ENCODE data around the gene SLC6A19. TPM values are rescaled to one million over a fixed set of nuclear protein-coding genes. Genes with fewer than 3 reads are reported as not detected.
"Not testable (repeated sequence)": the region's sequence is repeated elsewhere in the genome, so short reads cannot be mapped to it uniquely, and the experiment has no call there.

SLC6A19 gene
- total RNA-seq, 1 donor from 2014 or later: not detected

DNA sequence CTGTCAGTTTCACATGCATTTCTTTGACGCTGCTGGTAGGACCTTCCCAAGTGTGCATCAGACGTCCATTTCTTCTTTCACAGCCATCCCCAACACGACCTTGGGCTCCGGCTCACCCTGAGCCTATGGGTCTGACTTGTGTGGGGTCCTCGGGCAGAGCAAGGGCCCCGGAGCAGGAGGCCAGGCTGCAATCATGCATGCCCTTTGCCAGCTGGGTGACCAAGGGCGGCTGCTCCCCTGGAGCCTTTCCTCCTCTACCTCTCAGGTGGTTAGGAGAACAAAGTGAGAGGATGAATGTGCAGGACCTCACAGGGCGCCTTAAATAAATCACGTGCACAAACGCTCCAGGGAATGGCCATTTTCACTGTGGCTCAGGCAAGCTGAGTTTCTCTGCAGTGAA, 60.2 kb downstream of the SLC6A19 start:
- DNase-seq (ENCODE audit: extremely low read depth, low read depth, low spot score): no peak

DNA sequence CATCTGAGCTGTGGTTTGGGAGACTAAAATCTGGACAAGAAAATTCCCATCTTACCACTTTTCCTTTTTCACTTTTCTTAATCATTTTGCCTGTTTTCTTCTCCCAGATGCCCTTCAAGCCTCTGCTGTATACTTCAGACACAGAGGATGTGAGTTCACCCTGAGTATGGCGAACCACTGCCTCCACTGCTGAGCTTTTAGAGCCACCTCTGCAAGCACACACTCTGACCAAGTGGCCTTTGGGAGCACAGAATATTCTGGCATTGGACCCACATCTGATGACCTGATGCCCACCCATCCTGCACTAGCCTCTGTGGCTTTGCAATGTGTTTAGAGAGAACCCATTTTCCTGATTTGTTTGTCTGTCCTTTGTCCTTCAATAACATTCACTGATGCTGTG, 61.0 kb downstream of the SLC6A19 start:
- DNase-seq (ENCODE audit: extremely low read depth, low read depth, low spot score): no peak

DNA sequence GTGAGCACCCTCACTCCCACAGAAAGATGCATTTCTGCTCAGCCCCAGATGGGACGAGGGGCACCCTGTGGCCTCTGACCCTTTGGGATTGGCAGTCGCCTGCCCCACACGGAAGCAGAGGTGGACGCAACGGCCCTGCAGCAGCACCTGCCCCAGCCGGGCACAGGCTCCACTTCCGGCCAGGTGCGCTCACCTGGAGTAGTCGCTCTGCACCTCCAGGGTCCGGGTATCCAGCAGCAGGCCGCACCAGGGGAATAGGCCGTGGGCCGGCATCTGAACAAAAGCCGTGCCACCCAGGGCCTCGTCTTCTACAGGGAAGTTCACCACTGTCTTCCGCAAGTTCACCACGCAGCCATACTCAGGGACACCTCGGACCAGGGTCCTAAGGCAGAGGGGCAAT, 62.8 kb downstream of the SLC6A19 start:
- no peak for DNase-seq (ENCODE audit: extremely low read depth, low read depth, low spot score)

DNA sequence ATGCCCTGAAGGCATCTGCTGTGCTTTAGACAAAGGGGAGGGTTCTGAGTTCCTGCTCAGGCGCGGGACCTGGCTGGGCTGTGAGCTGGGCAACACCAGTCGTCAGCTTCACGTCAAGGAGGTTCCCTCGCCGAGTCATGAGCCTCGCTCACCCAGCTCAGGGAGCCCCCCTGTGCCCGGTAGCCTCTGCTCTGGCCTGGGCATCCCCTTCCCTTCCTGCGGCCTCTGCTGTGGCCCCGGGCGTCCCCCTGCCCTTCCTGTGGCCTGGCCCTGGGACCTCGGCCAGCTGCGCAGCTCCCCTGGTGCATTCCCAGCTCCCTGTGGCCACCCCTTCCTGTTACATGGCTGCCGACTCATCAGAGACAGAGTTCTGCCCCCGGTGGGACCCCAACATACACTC, 63.6 kb downstream of the SLC6A19 start:
- DNase-seq (ENCODE audit: extremely low read depth, low read depth, low spot score): no peak

DNA sequence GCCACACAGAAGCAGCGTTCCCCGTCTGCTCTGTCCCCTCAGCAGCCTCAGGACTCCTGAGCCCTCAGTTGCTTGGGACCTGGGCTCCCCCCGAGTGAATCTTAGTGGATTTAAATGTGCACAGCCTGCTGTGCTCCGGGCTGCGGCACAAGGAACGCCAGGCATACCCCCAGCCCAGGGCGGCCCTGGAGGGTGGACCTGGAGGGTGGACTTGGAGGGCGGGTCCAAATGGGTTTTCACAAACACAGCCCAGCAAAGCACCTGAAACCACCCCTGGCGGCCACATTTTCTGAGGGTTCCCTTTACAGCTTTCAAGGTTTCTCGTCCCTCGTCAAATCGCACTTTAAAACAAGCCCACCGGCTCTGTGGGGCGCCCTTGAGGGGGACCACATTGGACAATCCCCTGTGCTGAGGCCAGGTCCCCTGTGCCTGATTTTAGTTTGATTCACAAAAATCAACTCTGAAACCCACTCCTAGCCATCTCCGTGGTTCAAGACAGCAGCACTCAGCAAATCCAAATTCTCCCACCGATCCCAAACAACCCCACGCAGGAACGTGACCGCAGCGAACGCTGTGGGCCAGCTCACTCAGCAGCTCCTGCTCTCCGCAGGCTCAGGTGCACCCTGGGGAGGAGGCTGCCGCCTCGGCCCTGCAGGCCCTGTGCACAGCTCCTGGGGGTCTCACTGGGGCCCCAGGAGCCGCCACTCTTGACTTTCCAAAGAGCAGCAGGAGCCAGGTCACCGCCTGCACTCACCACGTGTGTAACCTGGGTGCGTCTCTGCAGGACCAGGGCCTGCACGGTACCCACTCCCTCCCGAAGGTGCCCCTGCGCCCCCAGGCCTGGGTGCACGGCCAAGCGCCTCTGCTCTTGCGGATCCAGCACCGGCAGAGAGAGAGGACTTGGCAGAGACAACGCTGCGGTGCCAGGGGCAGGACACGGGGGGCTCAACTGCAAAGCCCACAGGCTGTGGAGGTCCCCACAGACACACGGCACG, 64.4 kb downstream of the SLC6A19 start:
- no peak for DNase-seq (ENCODE audit: extremely low read depth, low read depth, low spot score)

DNA sequence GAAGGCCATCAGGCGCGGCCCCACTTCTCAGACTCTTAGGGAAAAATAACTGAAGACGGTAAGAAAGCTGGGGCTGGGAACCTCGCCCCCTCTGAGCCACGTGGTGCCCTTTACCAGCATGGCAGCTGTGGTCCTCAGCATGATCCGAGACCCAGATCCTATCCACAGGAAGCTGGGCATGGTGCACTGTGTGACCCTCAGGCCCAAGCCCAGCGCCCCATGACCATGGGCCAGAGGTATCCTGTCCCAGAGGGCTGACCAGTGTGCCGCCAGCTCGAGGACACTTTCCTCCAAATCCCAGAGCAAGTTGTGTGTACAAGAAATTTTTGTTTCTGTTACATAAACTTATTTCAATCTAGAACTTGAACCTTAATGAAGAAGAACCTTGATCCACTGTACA, 65.4 kb downstream of the SLC6A19 start:
- no peak for DNase-seq (ENCODE audit: extremely low read depth, low read depth, low spot score)

DNA sequence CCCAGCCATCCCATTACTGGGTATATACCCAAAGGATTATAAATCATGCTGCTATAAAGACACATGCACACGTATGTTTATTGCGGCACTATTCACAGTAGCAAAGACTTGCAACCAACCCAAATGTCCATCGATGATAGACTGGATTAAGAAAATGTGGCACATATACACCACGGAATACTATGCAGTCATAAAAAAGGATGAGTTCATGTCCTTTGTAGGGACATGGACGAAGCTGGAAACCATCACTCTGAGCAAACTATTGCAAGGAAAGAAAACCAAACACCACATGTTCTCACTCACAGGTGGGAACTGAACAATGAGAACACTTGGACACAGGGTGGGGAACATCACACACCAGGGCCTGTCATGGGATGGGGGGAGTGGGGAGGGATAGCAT, 66.1 kb downstream of the SLC6A19 start:
- DNase-seq (ENCODE audit: extremely low read depth, low read depth, low spot score): not testable (repeated sequence)

DNA sequence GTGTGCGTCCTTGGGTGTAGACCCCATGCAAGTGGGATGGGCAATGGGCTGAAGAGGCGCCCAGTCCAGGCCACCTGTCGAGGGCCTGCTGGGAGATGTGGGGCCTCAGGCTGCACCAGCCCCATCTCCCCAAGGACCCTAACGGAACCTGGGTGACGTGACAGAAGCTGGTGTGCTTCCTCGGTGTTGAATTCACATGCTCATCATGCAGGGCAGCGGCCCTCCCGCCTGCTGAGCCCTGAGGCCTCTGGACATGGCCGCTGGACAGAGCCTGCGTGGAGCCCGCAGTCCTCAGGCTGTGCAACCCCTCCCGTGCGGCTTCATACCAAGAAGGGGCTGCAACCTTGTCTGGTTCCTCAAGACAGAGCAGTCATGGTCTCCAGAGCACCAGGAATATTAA, 66.7 kb downstream of the SLC6A19 start:
- no peak for DNase-seq (ENCODE audit: extremely low read depth, low read depth, low spot score)

DNA sequence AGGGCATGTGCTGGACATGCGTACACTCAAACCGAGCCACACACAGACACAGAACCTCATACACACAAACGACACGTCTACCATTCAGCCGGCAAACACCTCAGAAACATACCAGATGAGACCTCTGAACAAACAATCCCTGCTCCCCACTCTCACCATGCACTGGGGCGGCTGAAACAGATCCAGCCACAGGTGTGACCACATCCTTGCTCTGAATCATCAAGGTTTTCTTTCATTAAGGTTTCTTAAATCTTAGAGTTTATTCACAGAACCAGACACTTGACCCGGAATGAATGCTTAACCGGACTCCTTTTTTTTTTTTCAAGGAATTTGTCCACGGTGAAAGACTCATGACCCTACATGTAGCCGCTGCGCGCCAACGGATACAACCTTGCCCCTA, 67.3 kb downstream of the SLC6A19 start:
- no peak for DNase-seq (ENCODE audit: extremely low read depth, low read depth, low spot score)

DNA sequence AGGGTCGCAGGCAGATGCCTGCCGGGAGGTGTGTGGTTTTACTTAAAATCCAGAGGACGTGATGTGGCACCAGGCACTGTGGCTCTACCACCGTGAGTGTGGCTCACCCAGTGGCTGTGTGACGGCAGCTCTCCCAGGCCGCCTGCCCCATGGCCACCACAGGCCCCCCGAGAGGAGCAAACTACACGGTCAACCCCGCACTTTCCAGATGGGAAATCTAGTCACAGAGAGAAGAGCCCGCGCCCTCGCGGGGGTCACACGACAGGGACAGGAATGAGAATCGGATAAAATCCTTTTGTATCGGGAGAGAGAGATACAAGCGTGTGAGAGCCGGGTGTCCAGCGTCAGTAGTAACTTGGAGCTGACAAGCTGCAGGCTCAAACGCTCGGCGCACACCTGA, 69.0 kb downstream of the SLC6A19 start:
- DNase-seq (ENCODE audit: extremely low read depth, low read depth, low spot score): no peak

DNA sequence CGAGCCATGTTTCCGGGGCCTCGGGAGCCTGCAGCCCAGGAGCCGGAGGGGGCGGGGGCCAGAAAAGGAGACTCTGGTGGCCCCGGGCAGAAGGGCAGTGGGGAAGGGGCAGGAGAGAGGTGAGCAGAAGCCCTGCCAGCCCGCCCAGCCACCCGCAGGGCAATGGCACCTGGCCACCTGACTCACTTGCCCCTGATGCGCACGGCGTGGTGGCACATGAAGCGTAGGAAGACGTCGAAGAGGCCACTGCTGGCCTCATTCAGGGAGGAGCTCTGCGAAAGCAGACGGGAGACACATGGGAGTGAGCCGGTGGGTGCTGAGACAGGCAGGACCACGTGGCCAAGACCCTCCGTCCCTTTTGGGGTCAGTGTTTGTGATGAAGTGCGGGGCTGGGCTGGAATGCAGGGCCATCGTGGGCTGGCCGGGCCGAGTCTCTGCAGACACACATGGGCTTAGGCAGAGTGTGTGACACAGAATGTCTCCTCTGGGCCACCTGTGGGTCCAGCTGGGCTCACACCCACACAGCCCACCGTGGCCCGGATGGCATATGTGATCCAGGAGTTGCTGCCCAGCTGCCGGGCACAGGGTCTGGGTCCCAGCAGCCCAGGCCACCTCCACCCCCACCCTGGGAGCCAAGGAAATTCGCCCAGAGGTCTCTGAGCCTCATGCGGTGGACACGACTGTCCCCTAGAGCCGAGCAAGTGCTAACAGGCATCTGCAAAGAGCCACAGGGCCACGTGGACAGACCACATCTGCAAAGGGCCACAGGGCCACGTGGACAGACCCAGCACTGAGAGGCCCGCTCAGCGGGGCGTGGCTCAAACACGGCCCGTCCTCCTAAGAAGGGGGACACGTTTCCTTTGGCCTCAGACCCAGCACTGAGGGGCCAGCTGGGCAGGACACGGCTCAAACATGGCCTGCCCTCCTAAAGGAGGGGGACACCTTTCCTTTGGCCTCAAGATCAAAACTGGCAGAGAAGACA, 69.8 kb downstream of the SLC6A19 start:
- no peak for DNase-seq (ENCODE audit: extremely low read depth, low read depth, low spot score)

DNA sequence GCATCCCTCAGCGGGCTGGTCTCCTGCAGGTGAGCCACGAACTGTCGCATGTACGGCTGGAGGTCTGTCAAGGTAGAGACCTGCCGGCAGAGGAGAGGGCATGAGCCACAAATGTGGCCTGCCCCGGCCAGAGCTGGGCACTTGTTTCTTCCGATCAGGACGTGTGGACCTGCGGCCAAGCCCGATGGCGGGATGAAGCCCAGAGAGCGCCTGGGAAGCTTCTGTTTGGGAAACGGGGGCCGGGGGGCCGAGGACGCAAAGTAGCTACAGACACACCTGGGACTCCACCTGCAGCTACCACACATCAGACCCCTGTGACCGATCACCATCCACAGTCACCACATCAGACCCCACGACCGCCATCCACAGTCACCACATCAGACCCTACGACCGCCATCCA, 70.8 kb downstream of the SLC6A19 start:
- DNase-seq (ENCODE audit: extremely low read depth, low read depth, low spot score): no peak

DNA sequence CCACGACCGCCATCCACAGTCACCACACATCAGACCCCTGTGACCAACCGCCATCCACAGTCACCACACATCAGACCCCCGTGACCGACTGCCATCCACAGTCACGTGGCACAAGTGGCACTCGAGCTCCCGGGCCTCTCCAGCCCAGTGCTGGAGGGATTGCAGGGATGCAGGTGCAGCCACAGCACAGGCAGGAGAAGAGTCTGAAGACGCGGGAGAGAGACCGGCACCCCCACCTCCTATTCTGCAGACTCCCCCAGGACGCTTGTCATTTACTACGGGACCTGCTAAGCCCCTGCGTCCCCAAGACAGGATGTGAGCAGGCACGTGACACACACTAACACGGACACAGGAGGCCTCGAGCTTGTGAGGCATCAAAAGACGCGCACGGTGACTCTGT, 72.3 kb downstream of the SLC6A19 start:
- no peak for DNase-seq (ENCODE audit: extremely low read depth, low read depth, low spot score)

DNA sequence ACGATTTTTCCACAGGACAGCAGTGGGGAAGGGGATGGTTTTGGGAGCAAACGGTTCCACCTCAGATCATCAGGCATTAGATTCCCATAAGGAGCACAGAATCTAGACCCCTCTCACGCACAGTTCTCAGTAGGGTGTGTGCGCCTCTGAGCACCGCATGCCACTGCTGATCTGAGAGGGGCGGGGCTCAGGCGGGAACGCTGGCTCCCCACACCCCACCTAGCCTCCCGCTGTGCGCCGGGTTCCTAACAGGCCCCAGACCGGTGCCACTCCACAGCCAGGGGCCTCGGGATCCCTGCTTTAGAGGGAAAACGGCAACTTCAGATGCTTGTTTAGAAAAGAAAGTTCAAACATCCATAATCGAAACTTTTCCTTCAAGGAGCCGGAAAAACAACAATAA, 73.1 kb downstream of the SLC6A19 start:
- no peak for DNase-seq (ENCODE audit: extremely low read depth, low read depth, low spot score)

Other genes starting within 250 kb of the SLC6A19 start
- gene NKD2, start 192.8 kb upstream of the SLC6A19 start, total RNA-seq: 2.2 TPM in 1 of 2 replicates, not detected in the other
- gene SLC12A7, start 89.5 kb upstream of the SLC6A19 start, total RNA-seq: 30.4 and 49.8 TPM in 2 replicates
- gene SLC6A18, start 23.8 kb downstream of the SLC6A19 start, total RNA-seq: not detected in 2 replicates
- not detected in 2 replicates for gene TERT, start 93.5 kb downstream of the SLC6A19 start, total RNA-seq
- 137 and 173 TPM in 2 replicates for gene CLPTM1L, start 143.5 kb downstream of the SLC6A19 start, total RNA-seq
- gene SLC6A3, start 243.8 kb downstream of the SLC6A19 start, total RNA-seq: not detected in 2 replicates